ENCODE data around the gene RP2. TPM values are rescaled to one million over a fixed set of nuclear protein-coding genes. Genes with fewer than 3 reads are reported as not detected.

RP2 gene
- polyA plus RNA-seq, 1 donor (not counting 4 experiments of a cell fraction or from before 2014, with no cell fraction given), result 20.9 TPM

DNA sequence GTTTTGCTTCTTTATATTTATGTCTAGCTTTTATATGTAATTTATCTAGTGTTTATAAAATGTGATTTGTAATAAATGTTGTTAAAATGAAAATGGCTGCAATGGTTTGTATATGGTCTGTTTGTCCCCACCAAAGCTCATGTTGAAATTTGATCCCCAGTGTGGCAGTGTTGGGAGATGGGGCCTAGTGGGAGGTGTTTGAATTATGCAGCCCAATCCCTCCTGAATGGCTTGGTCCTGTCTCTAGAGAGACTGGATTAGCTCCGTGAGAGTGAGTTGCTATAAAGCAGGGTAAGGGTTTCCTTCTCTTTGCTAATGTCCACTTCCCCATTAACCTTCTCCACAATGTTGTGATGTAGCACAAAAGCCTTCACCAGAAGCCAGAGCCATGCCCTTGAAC is 45.4 kb downstream of the RP2 start:
- H3K4me1 ChIP-seq (ENCODE audit: control insufficient read depth, extremely low read depth, insufficient read depth, low read length), result no peaks in the 10 kb centered on the region
- no peak overlapping the region for H3K27ac ChIP-seq (ENCODE audit: control insufficient read depth, insufficient read depth, low read length)
- H3K9me1 ChIP-seq (ENCODE audit: control insufficient read depth, extremely low read depth, insufficient read depth, low read length), result no peaks in the 10 kb centered on the region
- no peaks in the 10 kb centered on the region for H3K27me3 ChIP-seq (ENCODE audit: control insufficient read depth, extremely low read depth, insufficient read depth, low read length)
- no peaks in the 10 kb centered on the region for H3K9me3 ChIP-seq (ENCODE audit: control insufficient read depth, low read depth, low read length)
- no peaks in the 10 kb centered on the region for H3K36me3 ChIP-seq (ENCODE audit: control insufficient read depth in 2 of 2, extremely low read depth in 1 of 2, insufficient read depth in 2 of 2, low read length in 2 of 2)
- H3K4me2 ChIP-seq (ENCODE audit: control insufficient read depth, extremely low read depth, insufficient read depth, low read depth, low read length), result no peak overlapping the region
- FAIRE-seq (no peak), DNase-seq (ENCODE audit: low read depth, low spot score) (no peak)
- H3K9ac ChIP-seq (ENCODE audit: control insufficient read depth, extremely low read depth, insufficient read depth, low read length), result no peak overlapping the region
- dilution Hi-C loops (cut with MboI; ENCODE audit: extremely low pct_ligation_motif_present, low sequenced_read_pairs), result no loop called here
- H3K4me3 ChIP-seq (ENCODE audit: control insufficient read depth in 2 of 3, extremely low read depth in 1 of 3, insufficient read depth in 2 of 3, low read depth in 1 of 3, low read length in 3 of 3), result no peak overlapping the region
- H2AFZ ChIP-seq (ENCODE audit: control insufficient read depth, low read length), result no peak overlapping the region
- no peaks in the 10 kb centered on the region for H3K79me2 ChIP-seq (ENCODE audit: control insufficient read depth, insufficient read depth, low read length)
- H4K20me1 ChIP-seq (ENCODE audit: control insufficient read depth, extremely low read depth, insufficient read depth, low read length), result no peaks in the 10 kb centered on the region
- TF ChIP-seq CTCF (optimal IDR thresholded peaks at IDR 0.05 in 1 of 3, IDR thresholded peaks at IDR 0.05 in 1 of 3, conservative IDR thresholded peaks at IDR 0.05 in 1 of 3; ENCODE audit: extremely low read depth in 1 of 3, insufficient read depth in 2 of 3, low read length in 3 of 3), result no peak
- TF ChIP-seq EZH2 (IDR thresholded peaks at IDR 0.05; ENCODE audit: low read length), result no peak

DNA sequence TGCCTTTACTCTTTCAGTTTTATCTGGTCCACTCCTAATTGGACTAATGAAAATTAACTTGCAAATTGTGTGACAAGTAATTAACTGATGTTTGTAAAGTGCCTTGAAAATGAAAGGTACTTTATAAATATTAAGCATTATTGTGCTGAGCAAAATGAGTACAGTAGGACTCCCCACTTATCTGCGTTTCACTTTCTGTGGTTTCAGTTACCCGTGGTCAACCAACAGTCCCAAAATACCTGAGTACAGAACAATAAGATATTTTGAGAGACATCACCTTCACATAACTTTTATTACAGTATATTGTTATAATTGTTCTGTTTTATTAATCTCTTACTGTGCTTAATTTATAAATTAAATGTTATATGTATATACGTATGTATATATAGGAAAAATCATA is 48.0 kb downstream of the RP2 start:
- H3K4me1 ChIP-seq (ENCODE audit: control insufficient read depth, extremely low read depth, insufficient read depth, low read length), result no peaks in the 10 kb centered on the region
- dilution Hi-C loops (cut with MboI; ENCODE audit: extremely low pct_ligation_motif_present, low sequenced_read_pairs), result no loop called here
- H3K79me2 ChIP-seq (ENCODE audit: control insufficient read depth, insufficient read depth, low read length), result no peaks in the 10 kb centered on the region
- no peak for FAIRE-seq
- H3K9me1 ChIP-seq (ENCODE audit: control insufficient read depth, extremely low read depth, insufficient read depth, low read length), result no peaks in the 10 kb centered on the region
- no peak overlapping the region for H3K27ac ChIP-seq (ENCODE audit: control insufficient read depth, insufficient read depth, low read length)
- H3K4me3 ChIP-seq (ENCODE audit: control insufficient read depth in 2 of 3, extremely low read depth in 1 of 3, insufficient read depth in 2 of 3, low read depth in 1 of 3, low read length in 3 of 3), result no peak overlapping the region
- no peak overlapping the region for H2AFZ ChIP-seq (ENCODE audit: control insufficient read depth, low read length)
- H3K4me2 ChIP-seq (ENCODE audit: control insufficient read depth, extremely low read depth, insufficient read depth, low read depth, low read length), result no peak overlapping the region
- no peak for DNase-seq (ENCODE audit: low read depth, low spot score)
- no peak for TF ChIP-seq CTCF (optimal IDR thresholded peaks at IDR 0.05 in 1 of 3, IDR thresholded peaks at IDR 0.05 in 1 of 3, conservative IDR thresholded peaks at IDR 0.05 in 1 of 3; ENCODE audit: extremely low read depth in 1 of 3, insufficient read depth in 2 of 3, low read length in 3 of 3)
- TF ChIP-seq EZH2 (IDR thresholded peaks at IDR 0.05; ENCODE audit: low read length), result no peak
- H3K36me3 ChIP-seq (ENCODE audit: control insufficient read depth in 2 of 2, extremely low read depth in 1 of 2, insufficient read depth in 2 of 2, low read length in 2 of 2), result no peaks in the 10 kb centered on the region
- no peaks in the 10 kb centered on the region for H3K27me3 ChIP-seq (ENCODE audit: control insufficient read depth, extremely low read depth, insufficient read depth, low read length)
- no peaks in the 10 kb centered on the region for H3K9me3 ChIP-seq (ENCODE audit: control insufficient read depth, low read depth, low read length)
- H4K20me1 ChIP-seq (ENCODE audit: control insufficient read depth, extremely low read depth, insufficient read depth, low read length), result no peaks in the 10 kb centered on the region
- no peak overlapping the region for H3K9ac ChIP-seq (ENCODE audit: control insufficient read depth, extremely low read depth, insufficient read depth, low read length)

Measured in keratinocyte (primary cell).